HEK293 (cell line): ENCODE measurements around the gene SGSM2.

Source experiments
- CTCF ChIA-PET: fragments of 350-600 bp; formaldehyde crosslinking; extraction: SDS; loops from one replicate; lab custom pipeline; 2021; ENCODE audit warnings: antibody characterized with exemption; lab: Yijun Ruan, JAX
- POLR2A ChIA-PET: fragments of 300-600 bp; formaldehyde crosslinking; extraction: SDS; loops from one replicate; lab custom pipeline; 2020; ENCODE audit warnings: antibody characterized with exemption, inconsistent platforms; lab: Yijun Ruan, JAX
- H3K27ac ChIP-seq: fragments of 200-500 bp; sonication (Bioruptor generic); 2 replicates; pipeline ENCODE4 v1.5.1; 2014; ENCODE audit warnings: low read depth, low read length, control low read depth, inconsistent platforms; ENCODE audit errors: extremely low read depth
- H3K36me3 ChIP-seq, 2 experiments: fragments of 200-500 bp in 1 of 2; sonication (Bioruptor generic) in 1 of 2; 1 replicate in 1 of 2; 2 replicates in 1 of 2; pipeline ENCODE4 v1.5.1; 2014 to 2017; ENCODE audit warnings: inconsistent platforms in 2 of 2, low read length in 2 of 2; ENCODE audit not compliant: control insufficient read depth in 2 of 2, insufficient read depth in 1 of 2
- H3K4me1 ChIP-seq: fragments of 200-500 bp; sonication (Bioruptor generic); 2 replicates; pipeline ENCODE4 v1.5.1; 2014; ENCODE audit warnings: mild to moderate bottlenecking, low read length, inconsistent platforms; ENCODE audit not compliant: control insufficient read depth, insufficient read depth
- H3K4me3 ChIP-seq: 2 replicates; pipeline ENCODE4 v1.5.1; 2011; ENCODE audit warnings: low read depth, mild to moderate bottlenecking, control low read depth, low read length, moderate library complexity
- H3K9me3 ChIP-seq: fragments of 200-500 bp; sonication (Bioruptor generic); 2 replicates; pipeline ENCODE4 v1.5.1; 2014; ENCODE audit warnings: low read depth, low read length, inconsistent platforms; ENCODE audit not compliant: control insufficient read depth, insufficient read depth
- AEBP2 ChIP-seq: fragments of 450-650 bp; formaldehyde crosslinking; IDR thresholded peaks from 2 replicates; pipeline ENCODE4 v1.5.1; 2016; ENCODE audit warnings: missing biosample characterization, missing genetic modification characterization, borderline replicate concordance
- OVOL3 ChIP-seq: fragments of 450-650 bp; formaldehyde crosslinking; IDR thresholded peaks from 2 replicates; pipeline ENCODE4 v1.5.1; 2016; ENCODE audit warnings: missing biosample characterization, missing genetic modification characterization
- RBAK ChIP-seq: fragments of 450-650 bp; formaldehyde crosslinking; IDR thresholded peaks from 2 replicates; pipeline ENCODE4 v1.5.1; 2016; ENCODE audit warnings: missing biosample characterization, missing genetic modification characterization
- SETDB1 ChIP-seq: IDR thresholded peaks from one replicate; pipeline ENCODE4 v1.6.1; 2017; ENCODE audit warnings: mild to moderate bottlenecking, low read length, moderate library complexity, mixed read lengths; ENCODE audit not compliant: insufficient read length
- SP7 ChIP-seq: fragments of 450-650 bp; formaldehyde crosslinking; IDR thresholded peaks from 2 replicates; pipeline ENCODE4 v1.5.1; 2016; ENCODE audit warnings: missing biosample characterization, missing genetic modification characterization
- ZBTB1 ChIP-seq: fragments of 450-650 bp; formaldehyde crosslinking; IDR thresholded peaks from 2 replicates; pipeline ENCODE4 v1.5.1; 2016; ENCODE audit warnings: missing biosample characterization, missing genetic modification characterization
- ZNF140 ChIP-seq: fragments of 450-650 bp; formaldehyde crosslinking; IDR thresholded peaks from 2 replicates; pipeline ENCODE4 v1.5.1; 2016; ENCODE audit warnings: missing biosample characterization, missing genetic modification characterization
- ZNF146 ChIP-seq: fragments of 450-650 bp; formaldehyde crosslinking; IDR thresholded peaks from 2 replicates; pipeline ENCODE4 v1.5.1; 2016; ENCODE audit warnings: missing biosample characterization, missing genetic modification characterization
- ZNF148 ChIP-seq: fragments of 450-650 bp; formaldehyde crosslinking; IDR thresholded peaks from 2 replicates; pipeline ENCODE4 v1.5.0; 2017; ENCODE audit warnings: missing biosample characterization, missing genetic modification characterization, borderline replicate concordance
- ZNF155 ChIP-seq: fragments of 450-650 bp; formaldehyde crosslinking; IDR thresholded peaks from 2 replicates; pipeline ENCODE4 v1.5.1; 2016; ENCODE audit warnings: missing biosample characterization, missing genetic modification characterization
- ZNF157 ChIP-seq: fragments of 450-650 bp; formaldehyde crosslinking; IDR thresholded peaks from 2 replicates; pipeline ENCODE4 v1.5.1; 2016; ENCODE audit warnings: missing biosample characterization, missing genetic modification characterization
- ZNF280C ChIP-seq: fragments of 450-650 bp; formaldehyde crosslinking; IDR thresholded peaks from 2 replicates; pipeline ENCODE4 v1.5.1; 2016; ENCODE audit warnings: missing biosample characterization, missing genetic modification characterization
- ZNF37A ChIP-seq: fragments of 450-650 bp; IDR thresholded peaks from 2 replicates; pipeline ENCODE4 v1.5.1; 2018; ENCODE audit warnings: missing biosample characterization, missing genetic modification characterization
- ZNF416 ChIP-seq: fragments of 450-650 bp; formaldehyde crosslinking; IDR thresholded peaks from 2 replicates; pipeline ENCODE4 v1.5.1; 2016; ENCODE audit warnings: missing biosample characterization, missing genetic modification characterization
- ZNF48 ChIP-seq: fragments of 450-650 bp; formaldehyde crosslinking; IDR thresholded peaks from 2 replicates; pipeline ENCODE4 v1.5.1; 2016; ENCODE audit warnings: missing biosample characterization, missing genetic modification characterization
- ZNF555 ChIP-seq: fragments of 450-650 bp; formaldehyde crosslinking; conservative IDR thresholded peaks from 2 replicates; pipeline ENCODE4 v1.5.1; 2017; ENCODE audit warnings: missing biosample characterization, mild to moderate bottlenecking, missing genetic modification characterization, inconsistent platforms
- ZNF561 ChIP-seq: fragments of 450-650 bp; IDR thresholded peaks from 2 replicates; pipeline ENCODE4 v1.5.1; 2018; ENCODE audit warnings: missing biosample characterization, missing genetic modification characterization, borderline replicate concordance
- ZNF580 ChIP-seq: fragments of 450-650 bp; formaldehyde crosslinking; IDR thresholded peaks from 2 replicates; pipeline ENCODE4 v1.5.1; 2016; ENCODE audit warnings: missing biosample characterization, missing genetic modification characterization
- ZNF624 ChIP-seq: fragments of 450-650 bp; formaldehyde crosslinking; IDR thresholded peaks from 2 replicates; pipeline ENCODE4 v1.5.1; 2017; ENCODE audit warnings: missing biosample characterization, missing genetic modification characterization
- ZNF626 ChIP-seq: fragments of 450-650 bp; sonication (Bioruptor Pico); formaldehyde crosslinking; IDR thresholded peaks from 2 replicates; pipeline ENCODE4 v1.5.1; 2018; ENCODE audit warnings: missing biosample characterization, missing genetic modification characterization, inconsistent platforms
- ZNF654 ChIP-seq: fragments of 450-650 bp; formaldehyde crosslinking; IDR thresholded peaks from 2 replicates; pipeline ENCODE4 v1.5.1; 2016; ENCODE audit warnings: low read depth, missing biosample characterization, missing genetic modification characterization
- ZNF704 ChIP-seq: fragments of 450-650 bp; formaldehyde crosslinking; IDR thresholded peaks from 2 replicates; pipeline ENCODE4 v1.5.1; 2016; ENCODE audit warnings: missing biosample characterization, missing genetic modification characterization
- ZNF777 ChIP-seq: fragments of 450-650 bp; formaldehyde crosslinking; IDR thresholded peaks from 2 replicates; pipeline ENCODE4 v1.5.1; 2017; ENCODE audit warnings: missing biosample characterization, missing genetic modification characterization, borderline replicate concordance
- ZSCAN16 ChIP-seq: fragments of 450-650 bp; formaldehyde crosslinking; IDR thresholded peaks from 2 replicates; pipeline ENCODE4 v1.5.1; 2016; ENCODE audit warnings: missing biosample characterization, missing genetic modification characterization
- ZSCAN23 ChIP-seq: fragments of 450-650 bp; formaldehyde crosslinking; IDR thresholded peaks from 2 replicates; pipeline ENCODE4 v1.5.1; 2016; ENCODE audit warnings: missing biosample characterization, missing genetic modification characterization
- TF ChIP-seq, protein P1 (sequence below): fragments of 450-650 bp; formaldehyde crosslinking; conservative IDR thresholded peaks from 2 replicates; pipeline ENCODE4 v1.5.1; 2016; ENCODE audit warnings: low read depth, missing biosample characterization, missing genetic modification characterization

SGSM2 gene

GRCh38 chr17:2419486-2419885, 82.2 kb downstream of the SGSM2 start:
- Histone ChIP-seq H3K4me1 (no peaks in the 10 kb centered on the region), H3K27ac (no peak overlapping the region), H3K36me3 (peaks cover 18 to 47% of the 10 kb centered on the region in 2 experiments; a peak in 2 of 3 replicates), H3K4me3 (no peak overlapping the region), H3K9me3 (no peaks in the 10 kb centered on the region)
- ChIA-PET CTCF (interaction anchor here (0.6 to 6.3 kb wide), 5 partner anchors 14 to 355 kb away, joined by 3 to 470 read pairs (median 4); no protein-coding TSS in a partner anchor), POLR2A (no interaction called here)
- TF ChIP-seq ZNF561 (tag by site-specific recombination) (no peak), ZNF777 (tag by site-specific recombination) (no peak), ZNF280C (tag by site-specific recombination) (no peak), ZNF148 (tag by site-specific recombination) (no peak), ZNF624 (no peak), ZNF654 (tag by site-specific recombination) (no peak), AEBP2 (tag by site-specific recombination) (no peak), ZSCAN23 (tag by site-specific recombination) (no peak), ZNF157 (tag by site-specific recombination) (no peak), ZNF140 (tag by site-specific recombination) (no peak), ZNF155 (tag by site-specific recombination) (no peak), ZNF146 (no peak), SP7 (tag by site-specific recombination) (no peak), ZNF704 (no peak), ZSCAN16 (tag by site-specific recombination) (no peak), ZNF626 (tag by site-specific recombination) (no peak)

- H3K36me3 ChIP-seq: peaks cover 16 to 40% of the 10 kb centered on the region in 2 experiments; a peak in 2 of 3 replicates
- no peaks in the 10 kb centered on the region for H3K4me1 ChIP-seq
- no peaks in the 10 kb centered on the region for H3K9me3 ChIP-seq
- ChIA-PET CTCF (interaction anchor here (6.3 kb wide), 1 partner anchor 38 kb away, joined by 470 read pairs; no protein-coding TSS in a partner anchor), POLR2A (no interaction called here)
- H3K27ac ChIP-seq: no peak overlapping the region
- H3K4me3 ChIP-seq: no peak overlapping the region
- TF ChIP-seq ZNF37A (no peak), OVOL3 (tag by site-specific recombination) (no peak), ZNF580 (no peak), RBAK (tag by site-specific recombination) (no peak), ZBTB1 (no peak), ZNF416 (tag by site-specific recombination) (no peak), SETDB1 (no peak), ZNF48 (tag by site-specific recombination) (no peak), ZNF555 (tag by site-specific recombination) (no peak)
- TF ChIP-seq, protein P1, sequence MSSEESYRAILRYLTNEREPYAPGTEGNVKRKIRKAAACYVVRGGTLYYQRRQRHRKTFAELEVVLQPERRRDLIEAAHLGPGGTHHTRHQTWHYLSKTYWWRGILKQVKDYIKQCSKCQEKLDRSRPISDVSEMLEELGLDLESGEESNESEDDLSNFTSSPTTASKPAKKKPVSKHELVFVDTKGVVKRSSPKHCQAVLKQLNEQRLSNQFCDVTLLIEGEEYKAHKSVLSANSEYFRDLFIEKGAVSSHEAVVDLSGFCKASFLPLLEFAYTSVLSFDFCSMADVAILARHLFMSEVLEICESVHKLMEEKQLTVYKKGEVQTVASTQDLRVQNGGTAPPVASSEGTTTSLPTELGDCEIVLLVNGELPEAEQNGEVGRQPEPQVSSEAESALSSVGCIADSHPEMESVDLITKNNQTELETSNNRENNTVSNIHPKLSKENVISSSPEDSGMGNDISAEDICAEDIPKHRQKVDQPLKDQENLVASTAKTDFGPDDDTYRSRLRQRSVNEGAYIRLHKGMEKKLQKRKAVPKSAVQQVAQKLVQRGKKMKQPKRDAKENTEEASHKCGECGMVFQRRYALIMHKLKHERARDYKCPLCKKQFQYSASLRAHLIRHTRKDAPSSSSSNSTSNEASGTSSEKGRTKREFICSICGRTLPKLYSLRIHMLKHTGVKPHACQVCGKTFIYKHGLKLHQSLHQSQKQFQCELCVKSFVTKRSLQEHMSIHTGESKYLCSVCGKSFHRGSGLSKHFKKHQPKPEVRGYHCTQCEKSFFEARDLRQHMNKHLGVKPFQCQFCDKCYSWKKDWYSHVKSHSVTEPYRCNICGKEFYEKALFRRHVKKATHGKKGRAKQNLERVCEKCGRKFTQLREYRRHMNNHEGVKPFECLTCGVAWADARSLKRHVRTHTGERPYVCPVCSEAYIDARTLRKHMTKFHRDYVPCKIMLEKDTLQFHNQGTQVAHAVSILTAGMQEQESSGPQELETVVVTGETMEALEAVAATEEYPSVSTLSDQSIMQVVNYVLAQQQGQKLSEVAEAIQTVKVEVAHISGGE (tag by site-specific recombination): no peak
These were observed 82.9 kb downstream of the SGSM2 start for GRCh38 chr17:2420176-2420575.
